OCI-LY7 (cell line): ENCODE results near the gene JOSD2.

Experiments used
- CTCF ChIP-seq: fragments of 200-600 bp; sonication (generic); conservative IDR thresholded peaks from 2 replicates; pipeline ENCODE4 v1.5.1; 2014; ENCODE audit warnings: mild to moderate bottlenecking, antibody characterized with exemption, low read length, moderate library complexity, mixed read lengths
- EZH2phosphoT487 ChIP-seq: fragments of 200-600 bp; sonication (generic); IDR thresholded peaks from 2 replicates; pipeline ENCODE4 v1.6.1; 2018; ENCODE audit warnings: low read depth, borderline replicate concordance, mild to moderate bottlenecking, mixed run types, antibody characterized with exemption, low read length, moderate library complexity, mixed read lengths

- TF ChIP-seq CTCF: no peak
- no peak for TF ChIP-seq EZH2phosphoT487
Observed at GRCh38 chr19:50516456-50516855, 5.5 kb upstream of the JOSD2 start.
